HG03135 (cell line): Measurements from ENCODE around the gene CNTNAP5.

Source experiments
- ATAC-seq: cut with Tn5 transposase; IDR thresholded peaks from one replicate; pipeline ENCODE4 v1.9.1; 2021; ENCODE audit warnings: mild to moderate bottlenecking, moderate library complexity; ENCODE audit not compliant: unreplicated experiment

CNTNAP5 gene

DNA sequence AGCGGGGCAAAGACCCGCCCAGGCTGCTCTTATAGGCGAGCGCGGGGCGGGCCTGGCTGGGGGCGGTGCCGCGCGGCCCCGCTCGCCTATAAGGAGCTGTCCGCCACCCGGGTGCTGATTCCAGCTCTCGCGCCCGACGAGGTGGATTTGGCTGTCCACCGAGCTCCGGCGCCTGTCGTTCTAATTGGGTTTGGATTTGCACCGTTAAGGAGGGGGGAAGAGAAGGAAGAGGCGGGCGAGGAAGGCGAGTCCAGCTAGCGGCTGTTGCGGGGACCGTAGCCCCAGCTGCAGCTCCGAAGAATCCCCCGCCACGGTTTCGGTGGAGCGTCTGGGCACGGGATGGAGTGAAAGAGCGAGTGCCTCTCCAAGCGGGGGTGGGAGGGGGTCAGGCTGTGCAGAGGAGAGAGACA, at the start of gene CNTNAP5:
TSS of gene CNTNAP5 (plus strand) at position 117 of the 410 bp plus-strand sequence. CDS start 364 bp downstream, outside the sequence.
- ATAC-seq = no peak

DNA sequence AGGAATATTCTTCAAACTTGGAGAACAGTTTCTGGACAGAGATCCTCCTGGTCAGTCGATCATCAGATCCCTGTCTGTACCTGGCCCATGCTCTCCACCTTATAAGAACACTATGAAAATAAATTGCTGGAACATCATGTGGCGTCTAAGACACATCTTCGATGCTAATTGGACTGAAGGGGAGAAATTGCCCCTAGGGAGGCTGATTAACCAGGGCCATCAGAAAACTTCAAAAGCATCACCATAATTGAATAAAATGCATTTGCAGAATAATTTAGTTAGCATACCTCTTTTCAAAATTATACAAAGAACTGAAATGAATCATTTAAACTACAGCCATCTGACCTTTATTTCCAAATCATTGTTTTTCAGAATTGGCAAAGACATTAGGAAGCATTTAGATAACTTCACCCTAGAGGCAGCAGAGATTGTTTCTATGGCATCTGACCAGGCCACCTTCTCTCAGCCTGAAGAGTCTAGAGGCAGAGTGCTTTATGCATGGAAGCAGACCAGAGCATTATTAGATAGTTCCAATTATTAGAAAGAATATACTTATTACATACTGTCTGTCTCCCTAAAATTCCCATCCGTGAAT, 48.9 kb upstream of the CNTNAP5 start:
- no peak for ATAC-seq

DNA sequence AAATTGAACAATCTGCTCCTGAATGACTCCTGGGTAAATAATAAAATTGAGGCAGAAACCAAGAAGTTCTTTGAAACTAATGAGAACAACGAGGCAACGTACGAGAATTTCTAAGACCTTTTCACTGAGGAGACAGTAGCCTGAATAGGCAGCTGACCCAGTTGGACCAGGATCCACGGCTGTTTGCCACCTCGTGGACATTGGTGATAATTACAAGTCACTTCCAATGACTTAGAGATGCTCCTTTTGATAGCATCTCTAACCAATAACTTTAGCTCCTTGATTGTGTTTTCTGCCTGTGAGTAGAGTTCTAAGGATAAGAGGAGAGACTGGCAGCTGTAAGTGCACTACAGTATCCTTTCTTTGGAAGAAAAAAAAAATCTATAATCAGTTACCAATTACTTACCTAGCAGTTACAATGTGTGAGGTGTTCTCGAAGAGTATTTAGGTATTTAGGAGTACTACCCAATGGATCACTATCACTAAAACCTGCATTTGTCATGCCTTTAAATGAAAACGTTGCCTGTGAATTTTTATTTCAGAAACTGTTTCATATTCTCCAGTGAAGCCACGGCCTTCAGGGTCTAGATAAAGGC, 31.3 kb upstream of the CNTNAP5 start:
- ATAC-seq = no peak

DNA sequence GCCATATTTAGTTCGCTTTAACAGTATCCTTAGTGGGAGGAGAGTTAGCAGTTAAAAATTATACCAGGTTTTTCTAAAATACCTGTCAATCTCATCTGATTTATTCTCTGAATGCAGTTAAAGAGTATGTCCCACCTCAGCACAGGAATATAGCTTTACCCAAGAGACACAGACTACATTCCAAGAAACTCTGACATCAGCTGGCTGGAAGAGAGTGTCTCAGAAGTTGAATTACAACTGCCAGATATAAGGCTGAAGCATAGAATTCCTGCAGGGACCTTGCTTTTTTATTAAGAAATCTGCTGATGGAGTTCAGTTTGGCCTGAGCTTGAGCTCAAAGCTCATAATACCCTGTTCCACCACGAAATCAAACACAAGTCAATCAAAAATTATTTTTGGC, 25.4 kb upstream of the CNTNAP5 start:
- ATAC-seq = no peak

DNA sequence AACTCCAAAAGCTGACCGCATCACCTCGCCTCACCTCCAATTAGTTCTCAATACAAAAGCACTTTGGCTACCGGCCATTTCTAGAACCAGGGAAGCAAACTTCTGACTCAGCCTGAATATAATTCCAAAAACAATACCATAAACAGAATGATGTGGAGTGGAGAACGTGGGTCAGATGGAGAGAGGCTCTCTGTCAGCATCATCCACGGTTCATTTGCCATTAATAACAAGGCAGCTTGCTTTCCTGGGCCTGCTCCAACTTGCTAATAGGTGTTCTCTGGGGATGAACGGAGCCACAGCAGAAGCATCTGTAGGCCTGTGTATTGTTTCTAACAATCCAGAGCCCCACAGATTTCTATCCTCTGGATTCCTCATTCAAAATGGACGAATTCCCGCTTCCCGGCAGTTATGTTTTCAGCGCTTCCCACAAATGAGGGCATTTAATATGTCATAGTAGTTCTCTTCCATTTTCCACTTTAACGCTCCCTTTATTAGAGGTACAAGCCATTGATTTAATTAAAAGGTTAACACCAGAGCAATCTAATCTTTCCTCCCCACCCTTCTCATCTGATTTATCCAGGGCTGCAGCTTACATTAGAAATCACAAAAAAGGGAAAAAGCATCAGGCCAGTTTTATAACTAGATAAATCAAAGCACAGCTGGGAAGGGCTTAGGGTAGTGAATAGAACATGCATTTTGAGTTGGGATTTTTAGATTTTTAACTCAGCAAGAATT, 23.2 kb upstream of the CNTNAP5 start:
- ATAC-seq = no peak

DNA sequence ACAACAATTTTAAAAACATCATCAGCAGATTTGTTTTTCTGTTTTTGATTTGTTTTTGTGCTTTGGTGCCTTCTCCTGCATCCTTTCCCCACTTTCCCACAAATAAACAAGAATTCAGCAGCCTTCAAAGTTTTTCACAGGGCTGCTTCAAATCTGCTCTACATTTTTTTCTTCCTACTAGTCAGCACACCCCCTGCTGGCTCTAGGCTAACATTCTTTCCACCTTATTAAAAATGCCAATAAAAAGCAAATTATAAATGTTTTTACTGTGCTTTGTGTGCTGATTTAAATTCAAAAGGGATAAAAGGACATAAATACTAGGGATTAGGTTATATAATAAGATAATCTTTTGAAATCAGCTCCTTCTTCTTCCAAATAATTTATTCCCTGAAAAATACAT, 6.2 kb upstream of the CNTNAP5 start:
- no peak for ATAC-seq

DNA sequence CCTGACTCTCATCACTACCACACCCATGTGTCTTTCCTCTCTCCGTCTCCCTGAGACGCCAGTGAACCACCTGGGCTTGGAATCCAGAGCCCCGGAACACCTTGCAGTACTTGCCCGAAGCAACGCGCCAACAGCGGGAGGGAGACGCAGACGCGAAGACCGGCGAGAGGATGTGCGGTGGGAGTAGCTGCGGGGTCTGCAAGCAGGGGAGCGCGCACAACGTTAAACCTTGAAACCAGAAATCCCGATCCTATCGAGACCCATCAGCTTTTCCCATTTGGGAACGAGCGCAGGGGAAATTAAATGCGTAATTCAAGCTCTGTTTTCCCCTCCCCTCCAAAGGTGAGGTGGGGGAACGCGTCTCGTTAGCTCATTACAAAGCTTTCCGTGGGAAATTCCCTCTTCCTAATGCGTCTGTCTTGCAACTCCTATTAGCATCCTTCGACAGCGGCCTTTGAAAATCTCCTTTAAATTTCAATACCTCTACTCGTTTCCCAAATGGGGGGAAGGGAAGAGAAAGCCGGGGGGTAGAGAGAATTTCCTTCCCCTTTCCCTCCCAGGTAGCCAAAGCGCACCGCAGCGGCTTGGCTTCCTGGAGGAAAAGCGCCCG, 421 bp upstream of the CNTNAP5 start:
- no peak for ATAC-seq

DNA sequence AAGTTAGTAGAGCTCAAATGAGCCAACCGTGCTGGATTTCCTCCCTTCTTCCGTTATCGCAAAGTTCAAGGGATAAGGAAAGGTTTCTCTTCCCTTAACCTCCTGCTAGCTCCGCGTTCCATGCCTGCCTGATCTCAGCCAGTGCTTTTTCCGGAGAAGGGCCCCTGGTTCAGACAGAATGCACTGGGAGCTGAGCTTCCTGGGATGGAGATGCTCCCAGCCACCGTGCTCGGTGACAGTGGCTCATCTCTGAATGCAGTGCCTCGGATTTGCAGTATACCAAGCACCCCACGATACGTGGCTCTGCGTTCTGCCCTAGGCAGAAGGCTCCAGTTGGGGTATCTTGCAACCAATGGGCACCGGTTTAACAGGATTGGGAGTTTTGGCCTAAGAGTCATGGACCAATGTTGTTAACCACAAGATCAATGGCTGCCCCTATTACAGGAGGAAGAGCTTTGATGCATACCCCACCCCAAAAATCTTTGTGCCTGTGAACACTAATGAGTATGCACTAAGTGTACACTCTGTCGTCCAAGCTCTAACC, 876 bp downstream of the CNTNAP5 start:
- no peak for ATAC-seq

DNA sequence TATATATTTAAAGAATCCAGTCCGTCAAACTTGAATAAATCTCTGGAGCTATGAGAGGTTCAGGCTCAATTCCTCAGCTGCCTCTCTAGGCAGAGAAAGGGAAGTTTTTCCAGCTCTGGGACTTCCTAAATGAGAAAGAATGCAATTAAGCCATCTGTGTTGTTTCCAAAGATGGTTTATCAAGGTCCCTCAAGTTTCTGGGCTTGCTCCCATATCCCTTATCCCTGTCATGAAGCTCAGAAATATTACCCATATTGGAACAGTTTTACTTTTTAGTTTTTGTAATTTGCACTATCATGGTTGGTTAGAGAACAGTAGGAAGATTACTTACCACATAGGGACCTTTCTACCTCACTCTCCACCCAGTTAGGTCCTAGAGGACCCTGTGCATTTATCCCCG, 1.4 kb downstream of the CNTNAP5 start:
- no peak for ATAC-seq

DNA sequence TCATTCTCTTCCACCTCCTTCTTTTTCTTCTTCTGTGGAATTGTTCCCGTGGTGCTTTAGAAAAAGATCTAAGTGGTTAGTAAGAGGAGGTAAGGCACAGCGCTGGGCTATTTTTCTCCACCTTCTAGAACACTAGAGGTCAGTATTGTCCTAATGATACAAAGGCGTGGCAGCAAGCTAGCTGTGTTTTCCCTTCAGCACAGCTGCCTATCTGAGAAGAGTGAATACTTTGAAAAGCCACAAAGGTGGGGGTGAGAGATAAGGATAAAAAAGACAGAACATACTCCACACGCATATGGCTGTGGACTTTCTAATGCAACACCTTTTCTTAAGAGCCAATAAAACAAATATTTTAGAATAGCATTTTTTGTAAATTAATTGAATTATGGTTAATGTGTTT, 2.1 kb downstream of the CNTNAP5 start:
- ATAC-seq = peak; percentile 79

DNA sequence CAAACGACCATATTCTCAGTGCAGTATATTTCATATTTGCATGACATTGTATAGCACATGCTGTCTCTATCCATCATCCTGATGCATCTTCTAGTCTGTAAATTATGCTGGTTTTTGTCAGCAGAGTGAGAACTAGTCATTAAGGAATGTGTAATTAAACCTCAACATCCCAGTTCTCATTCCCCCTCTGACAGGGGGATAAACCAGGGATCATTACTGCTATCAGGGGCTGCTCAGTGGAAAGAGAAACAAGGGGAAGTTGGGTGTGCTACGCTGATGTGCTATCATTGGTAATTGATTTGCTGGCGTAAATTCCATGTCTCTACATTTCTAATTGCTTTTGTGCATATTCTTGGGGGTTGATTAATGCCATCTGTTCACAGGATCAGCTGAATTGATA, 7.7 kb downstream of the CNTNAP5 start:
- no peak for ATAC-seq

DNA sequence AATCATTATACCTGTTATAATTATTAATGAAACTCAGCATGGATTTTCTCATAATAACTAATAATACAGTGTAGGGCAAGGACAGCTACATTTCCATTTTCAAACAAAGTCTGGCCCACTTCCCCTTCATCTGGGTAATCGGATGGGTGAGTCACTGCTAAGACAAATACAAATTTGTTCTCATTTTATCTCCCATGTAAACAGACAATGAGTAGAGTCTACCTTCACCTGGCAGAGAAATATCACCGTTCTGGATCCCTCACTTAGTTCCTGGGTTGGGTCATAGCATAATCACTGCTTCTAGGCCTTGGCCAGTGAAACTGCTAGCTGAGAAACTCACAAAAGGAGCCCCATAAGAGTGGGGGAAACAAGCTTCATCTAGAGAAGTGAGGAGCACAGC, 9.2 kb downstream of the CNTNAP5 start:
- ATAC-seq = no peak

DNA sequence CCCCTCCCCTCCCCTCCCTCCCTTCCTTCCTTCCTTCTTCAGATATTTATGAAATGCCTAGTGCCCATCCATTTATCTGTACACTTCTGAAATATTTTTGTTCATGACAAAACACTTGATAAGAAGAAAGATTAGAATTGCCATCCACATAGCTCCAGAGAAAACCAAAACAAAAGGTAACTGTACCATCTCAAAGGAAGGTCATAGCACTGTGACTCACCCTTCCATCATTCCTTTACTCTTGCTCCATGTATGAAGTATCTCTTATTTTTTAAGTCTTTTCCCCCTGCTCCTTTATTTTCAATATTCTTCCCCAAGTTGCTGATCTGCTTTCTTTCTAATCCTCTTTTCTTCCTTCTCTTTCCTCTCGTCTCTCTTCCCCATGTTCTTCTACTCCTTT, 9.9 kb downstream of the CNTNAP5 start:
- no peak for ATAC-seq

DNA sequence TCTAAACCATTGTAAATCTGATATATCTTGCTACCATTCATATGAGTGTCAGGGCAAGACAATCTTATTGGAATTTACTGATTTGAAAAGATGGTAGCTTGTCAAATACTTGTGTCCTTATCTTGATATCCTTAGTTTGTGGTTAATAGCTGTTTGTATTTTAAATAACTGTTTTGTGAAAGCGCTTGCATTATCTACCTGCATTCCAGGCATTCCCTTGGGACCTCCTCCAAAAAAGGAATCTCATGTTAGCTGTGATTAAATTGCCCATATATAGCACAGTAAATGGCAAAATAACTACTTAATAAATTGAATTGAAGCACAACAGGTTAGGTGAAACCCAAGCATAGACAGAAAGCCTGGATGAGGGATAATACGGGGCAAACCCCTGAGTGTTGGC, 13.9 kb downstream of the CNTNAP5 start:
- no peak for ATAC-seq

DNA sequence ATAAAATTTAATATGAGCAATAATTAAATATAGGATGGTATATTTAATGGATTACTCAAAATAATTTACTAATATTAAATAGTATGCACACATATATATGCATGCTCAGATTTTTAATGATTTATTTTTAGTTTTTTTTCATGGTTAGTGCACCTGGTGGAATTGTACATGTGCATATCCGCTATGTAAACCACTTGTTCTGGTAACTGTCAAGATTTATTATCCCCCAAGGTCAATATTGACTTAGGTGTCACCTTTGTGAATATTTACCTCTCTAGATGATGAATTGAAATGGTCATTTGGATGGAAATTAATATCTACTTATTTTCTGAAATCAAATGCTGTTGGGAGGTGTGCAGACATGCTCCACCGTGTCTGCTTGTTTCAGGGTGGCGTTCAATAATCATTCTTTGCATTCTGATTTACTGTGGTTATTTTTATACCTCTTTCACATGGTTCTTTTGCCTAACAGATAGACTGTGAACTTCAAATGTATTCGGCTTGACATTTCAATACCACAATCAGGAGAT, 14.7 kb downstream of the CNTNAP5 start:
- no peak for ATAC-seq

DNA sequence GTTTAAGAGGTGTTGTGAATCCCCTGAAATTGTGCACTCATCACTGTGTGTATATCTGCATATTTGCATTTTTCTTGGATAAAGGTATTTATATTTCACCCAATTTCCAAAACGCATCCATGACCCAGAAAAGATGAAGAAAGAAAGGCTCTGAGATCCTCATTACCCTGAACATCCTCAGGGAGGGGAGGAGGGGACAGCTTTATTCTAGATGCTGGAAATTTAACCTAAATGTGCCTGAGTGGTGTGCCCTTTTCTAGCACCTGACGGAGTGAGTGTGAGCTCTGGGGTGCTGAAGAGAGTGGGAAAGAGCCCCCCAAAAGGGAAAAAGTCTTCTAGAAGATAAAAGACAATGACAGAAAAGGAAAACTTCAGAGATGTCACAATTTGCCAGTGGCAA, 20.8 kb downstream of the CNTNAP5 start:
- ATAC-seq = no peak

DNA sequence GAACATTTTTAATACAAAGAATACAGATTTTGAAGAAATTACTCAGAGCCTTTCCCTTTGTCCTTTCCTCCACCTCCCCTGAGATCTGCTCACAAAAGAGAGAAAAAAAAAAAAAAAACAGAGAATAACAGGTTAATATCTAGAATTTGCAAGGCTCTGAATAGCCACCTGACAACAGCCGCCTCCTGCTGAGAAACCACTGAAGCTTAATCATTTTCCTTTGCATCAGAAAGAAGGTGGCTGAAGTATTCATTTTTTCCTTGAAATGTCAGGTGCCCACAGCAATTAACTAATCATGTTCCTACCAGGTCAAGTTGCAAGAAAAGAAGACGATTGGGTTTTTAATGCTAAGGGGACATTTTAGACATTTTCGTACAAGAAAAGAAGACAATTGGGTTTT, 21.2 kb downstream of the CNTNAP5 start:
- no peak for ATAC-seq

DNA sequence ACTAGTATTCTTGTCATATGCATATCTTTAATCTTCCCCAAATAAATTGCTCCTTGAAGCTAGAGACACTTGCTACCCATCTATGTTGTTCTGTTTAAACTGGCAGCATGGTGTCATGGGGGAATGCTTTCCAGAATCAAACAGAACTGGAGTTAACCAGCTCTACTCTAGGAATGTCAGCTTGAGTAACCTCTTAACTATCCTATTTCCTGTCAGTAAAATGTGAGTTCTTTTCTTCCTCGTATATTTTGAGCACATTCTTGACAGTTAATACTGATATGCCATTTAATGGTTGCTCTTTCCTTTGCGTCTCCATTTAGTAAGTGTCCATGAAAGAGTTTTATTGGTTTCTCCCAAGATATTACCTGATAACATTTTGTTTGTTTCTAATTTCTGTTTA, 23.0 kb downstream of the CNTNAP5 start:
- ATAC-seq = no peak

DNA sequence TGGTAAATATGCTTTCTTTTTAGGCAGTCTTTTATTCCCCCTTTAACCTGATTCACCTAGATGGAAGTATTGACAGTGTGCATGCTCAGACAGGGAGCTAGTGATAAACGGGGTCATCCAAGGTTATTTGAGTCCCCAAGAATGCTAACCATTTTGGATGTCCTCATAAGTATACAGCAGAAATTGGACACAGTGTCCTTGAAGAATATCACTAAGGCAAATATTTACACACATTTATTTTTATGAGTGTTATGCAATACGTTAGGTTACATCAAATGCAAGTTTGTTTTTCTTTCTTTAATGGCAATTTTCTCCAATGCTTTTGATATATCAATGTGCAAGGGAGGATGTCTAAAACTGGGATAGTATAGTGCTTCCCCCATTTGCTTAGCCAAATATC, 23.6 kb downstream of the CNTNAP5 start:
- no peak for ATAC-seq

DNA sequence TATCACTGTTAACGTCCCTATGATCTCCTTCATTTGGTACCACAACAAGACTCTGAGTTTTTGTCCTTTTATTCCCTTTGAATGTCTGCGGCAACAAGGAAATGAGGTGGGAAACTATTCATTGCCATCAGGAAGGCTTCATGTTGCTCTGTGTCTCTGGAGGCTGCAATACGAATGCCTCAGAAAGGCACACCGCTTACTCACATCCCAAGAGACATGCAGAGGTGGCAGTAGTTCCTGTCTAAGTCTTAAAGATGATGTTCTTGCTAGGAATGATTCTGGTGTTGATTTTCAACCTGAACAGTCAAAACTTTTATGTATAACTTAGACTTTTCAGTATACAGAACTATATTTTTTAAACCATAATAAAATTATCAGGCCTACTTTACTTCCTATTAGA, 24.0 kb downstream of the CNTNAP5 start:
- no peak for ATAC-seq

DNA sequence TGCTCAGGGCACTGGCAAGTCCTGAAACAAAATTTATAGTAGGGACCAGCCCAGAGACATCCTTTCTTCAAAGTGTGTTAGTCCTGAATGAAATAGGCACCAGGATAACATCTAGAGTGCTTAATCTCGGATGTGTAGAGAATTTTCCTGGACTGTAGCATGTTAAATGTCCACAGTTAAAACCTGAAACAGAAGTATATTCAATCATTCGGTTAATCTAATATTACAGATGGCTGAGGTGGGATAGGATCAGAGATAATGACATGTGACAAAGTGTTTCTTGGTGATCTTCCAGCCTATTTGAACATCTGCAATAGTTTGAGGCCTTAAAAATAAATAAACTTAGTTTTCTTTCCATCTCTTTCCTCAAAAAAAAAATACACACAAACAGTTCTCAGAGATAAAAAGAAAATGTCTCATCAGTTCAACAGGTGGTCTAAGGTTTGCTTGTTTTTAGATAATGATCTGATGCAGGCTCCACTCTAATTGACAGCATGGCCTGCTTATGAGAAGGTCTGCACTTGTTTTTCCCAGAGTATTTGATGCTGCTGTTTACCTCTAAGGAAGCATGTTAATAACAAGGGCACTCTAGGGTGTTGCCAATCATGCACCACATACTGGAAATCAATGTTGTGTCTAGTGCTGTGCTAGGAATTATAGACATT, 25.9 kb downstream of the CNTNAP5 start:
- ATAC-seq = no peak
